Kidney (tissue), 14 donors: Measurements from ENCODE around the gene HRAS. TPM values are rescaled to one million over a fixed set of nuclear protein-coding genes. Genes with fewer than 3 reads are reported as not detected.
A peak's percentile ranks its signal among the peaks of the same experiment; 100 is the strongest.
"Not testable (repeated sequence)": the region's sequence is repeated elsewhere in the genome, so short reads cannot be mapped to it uniquely, and the experiment has no call there.

ENCODE experiments used
- DNase-seq, 5 donors: peaks; one replicate each; pipeline ENCODE4 v3.0.0-alpha.2; 2013 to 2020
- FAIRE-seq: peaks from 2 replicates; lab custom pipeline; 2012; peaks lifted over from hg19 to GRCh38; lab: Jason Lieb, UNC
- H3K27ac ChIP-seq, 2 donors: one replicate each; pipeline ENCODE4 v1.7.0; 2013; ENCODE audit warnings: low read depth in 2 of 2, low read length in 2 of 2, inconsistent platforms in 1 of 2
- H3K27me3 ChIP-seq: one replicate; pipeline ENCODE4 v1.7.1; 2013; ENCODE audit warnings: low read length, inconsistent platforms; ENCODE audit not compliant: control insufficient read depth, insufficient read depth
- H3K36me3 ChIP-seq, 3 donors: one replicate each; pipeline versions ENCODE4 v1.7.0 to v1.7.1; 2013; ENCODE audit warnings: low read length in 3 of 3, control low read depth in 1 of 3, inconsistent platforms in 1 of 3; ENCODE audit not compliant: insufficient read depth in 3 of 3, control insufficient read depth in 2 of 3
- H3K4me1 ChIP-seq, 3 donors: one replicate each; pipeline versions ENCODE4 v1.7.0 to v1.7.1; 2013; ENCODE audit warnings: low read length in 3 of 3, inconsistent platforms in 1 of 3, low read depth in 1 of 3; ENCODE audit not compliant: control insufficient read depth in 2 of 3, insufficient read depth in 2 of 3
- H3K4me3 ChIP-seq, 3 donors: one replicate each; pipeline versions ENCODE4 v1.7.0 to v1.8.1; 2013; ENCODE audit warnings: low read length in 3 of 3, control low read depth in 1 of 3, inconsistent platforms in 1 of 3
- H3K9ac ChIP-seq, 3 donors: one replicate each; pipeline versions ENCODE4 v1.7.0 to v1.7.1; 2013; ENCODE audit warnings: low read length in 3 of 3, control low read depth in 1 of 3, inconsistent platforms in 1 of 3
- H3K9me3 ChIP-seq, 3 donors: one replicate each; pipeline versions ENCODE4 v1.7.0 to v1.7.1; 2013; ENCODE audit warnings: low read length in 3 of 3, control low read depth in 1 of 3, inconsistent platforms in 1 of 3; ENCODE audit not compliant: control insufficient read depth in 2 of 3, insufficient read depth in 1 of 3
- CTCF ChIP-seq: IDR thresholded peaks from 3 replicates; pipeline ENCODE4 v1.5.1; 2012; ENCODE audit warnings: mild to moderate bottlenecking, moderate library complexity, borderline replicate concordance; ENCODE audit not compliant: insufficient read depth; ENCODE audit errors: extremely low read depth
- intact Hi-C: fragments of 100-400 bp; cut with DNase I; formaldehyde crosslinking; loops from one replicate; pipeline ENCODE4 v1.11.1; 2022
- polyA plus RNA-seq: library from polyadenylated mRNA; stranded (reverse); fragments of 350-450 nt; fragmentation: Illumina TruSeq; extraction: RNeasy Lipid Tissue Mini Kit (QIAGEN cat#74804); gene quantifications from one replicate; pipeline ENCODE4 v1.2.3, GENCODE V29; 2014; ENCODE audit warnings: low read depth, low replicate concordance; ENCODE audit not compliant: insufficient read depth
- total RNA-seq: library from RNA; stranded (reverse); fragmentation: NEBNext Ultra II Directional; extraction: Animal tissue kit (Norgen Biotek cat#: 25700); gene quantifications from one replicate; pipeline ENCODE4 v1.2.1, GENCODE V29; 2021
- donor health status: control.
- donor health status: control.
- donor health status: control.
- donor health status: control.
- donor health status: control.
- donor health status: DM: yes; HTN: yes; CAD: no.
- donor health status: Normal renal cell carcinoma (clear cell type).

HRAS gene
- total and polyA plus RNA-seq, 2 donors from 2014 or later, result 66.1 to 100 TPM

GRCh38 chr11:518463-519202, 16.7 kb downstream of the HRAS start:
- intact Hi-C loops, result no loop called here
- FAIRE-seq (no peak), DNase-seq (peak; percentile 78 to 97 (median 91))
- Histone ChIP-seq H3K4me3 (no peak overlapping the region), H3K27me3 (no peaks in the 10 kb centered on the region), H3K9me3 (no peaks in the 10 kb centered on the region), H3K4me1 (no peaks in the 10 kb centered on the region), H3K27ac (peak overlapping the region; percentile 43 to 77), H3K36me3 (no peaks in the 10 kb centered on the region), H3K9ac (no peak overlapping the region)
- TF ChIP-seq CTCF, result peak; percentile 95

GRCh38 chr11:516918-517685, 18.3 kb downstream of the HRAS start:
- H3K27me3 ChIP-seq, intact Hi-C loops, H3K36me3 ChIP-seq, H3K9ac ChIP-seq, H3K9me3 ChIP-seq, H3K27ac ChIP-seq, H3K4me1 ChIP-seq, FAIRE-seq, H3K4me3 ChIP-seq: not testable (repeated sequence)
- DNase-seq, result peak in 2 of 5 donors; percentile 66 to 80

- Histone ChIP-seq H3K27ac (no peak overlapping the region), H3K4me1 (no peaks in the 10 kb centered on the region), H3K36me3 (peaks cover 0 to under 1% (median 0%) of the 10 kb centered on the region in 3 donors), H3K9ac (no peak overlapping the region), H3K4me3 (no peak overlapping the region), H3K27me3 (no peaks in the 10 kb centered on the region), H3K9me3 (no peaks in the 10 kb centered on the region)
- intact Hi-C loops, result no loop called here
- FAIRE-seq (no peak), DNase-seq (no peak)
- TF ChIP-seq CTCF, result no peak
Measured at GRCh38 chr11:516400-516799, 19.0 kb downstream of the HRAS start.

GRCh38 chr11:515131-515530, 20.2 kb downstream of the HRAS start:
- Histone ChIP-seq H3K27ac (no peak overlapping the region), H3K36me3 (peaks cover 0 to 3% (median 0%) of the 10 kb centered on the region in 3 donors), H3K4me1 (no peaks in the 10 kb centered on the region), H3K27me3 (no peaks in the 10 kb centered on the region), H3K4me3 (no peak overlapping the region), H3K9ac (no peak overlapping the region), H3K9me3 (no peaks in the 10 kb centered on the region)
- DNase-seq, result no peak
- no peak for FAIRE-seq
- no peak for TF ChIP-seq CTCF
- intact Hi-C loops, result no loop called here
